ENCODE measurements around the gene XRCC1.
"Not testable (repeated sequence)": the region's sequence is repeated elsewhere in the genome, so short reads cannot be mapped to it uniquely, and the experiment has no call there.

XRCC1 gene

DNA sequence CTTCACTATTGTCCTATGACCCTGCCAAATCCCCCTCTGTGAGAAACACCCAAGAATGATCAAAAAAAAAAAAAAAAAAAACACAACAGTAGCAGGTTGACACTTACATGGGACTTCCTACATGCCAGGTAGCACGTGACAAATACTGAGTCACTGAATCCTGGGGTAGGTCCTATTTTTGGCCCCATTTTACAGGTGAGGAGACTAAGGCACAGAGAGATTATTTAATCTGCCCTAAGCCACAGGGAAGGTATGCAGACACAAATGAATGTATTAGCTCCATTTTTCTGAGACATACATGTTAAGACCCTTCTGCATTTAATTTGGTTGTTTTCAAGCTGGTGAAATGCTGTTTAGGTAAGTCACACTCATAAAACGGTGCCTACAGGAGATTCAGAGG lies 26.6 kb downstream of the XRCC1 start:
- Histone ChIP-seq H2AFZ (ENCODE audit: low read depth, low read length) (no peak overlapping the region), H4K20me1 (ENCODE audit: insufficient read depth, low read length) (no peaks in the 10 kb centered on the region; the same call in 1 of the 2 replicates), H3K27me3 (ENCODE audit: insufficient read depth, low read length, poor library complexity) (no peaks in the 10 kb centered on the region), H3K4me2 (ENCODE audit: insufficient read depth, low read length) (no peak overlapping the region), H3K4me3 (ENCODE audit: low read depth in 1 of 2, low read length in 2 of 2) (no peak overlapping the region), H3K79me2 (ENCODE audit: insufficient read depth, low read length) (no peaks in the 10 kb centered on the region), H3K36me3 (ENCODE audit: insufficient read depth, low read length) (peaks cover 64% of the 10 kb centered on the region), H3K27ac (ENCODE audit: low read length) (no peak overlapping the region), H3K9ac (ENCODE audit: low read depth, low read length) (no peak overlapping the region), H3K4me1 (ENCODE audit: insufficient read depth, low read length) (no peaks in the 10 kb centered on the region), H3K9me3 (ENCODE audit: insufficient read depth, low read length, severe bottlenecking) (no peaks in the 10 kb centered on the region)
- DNase-seq (no peak), ATAC-seq (ENCODE audit: insufficient read depth, low read depth) (no peak)
- TF ChIP-seq, protein P1, sequence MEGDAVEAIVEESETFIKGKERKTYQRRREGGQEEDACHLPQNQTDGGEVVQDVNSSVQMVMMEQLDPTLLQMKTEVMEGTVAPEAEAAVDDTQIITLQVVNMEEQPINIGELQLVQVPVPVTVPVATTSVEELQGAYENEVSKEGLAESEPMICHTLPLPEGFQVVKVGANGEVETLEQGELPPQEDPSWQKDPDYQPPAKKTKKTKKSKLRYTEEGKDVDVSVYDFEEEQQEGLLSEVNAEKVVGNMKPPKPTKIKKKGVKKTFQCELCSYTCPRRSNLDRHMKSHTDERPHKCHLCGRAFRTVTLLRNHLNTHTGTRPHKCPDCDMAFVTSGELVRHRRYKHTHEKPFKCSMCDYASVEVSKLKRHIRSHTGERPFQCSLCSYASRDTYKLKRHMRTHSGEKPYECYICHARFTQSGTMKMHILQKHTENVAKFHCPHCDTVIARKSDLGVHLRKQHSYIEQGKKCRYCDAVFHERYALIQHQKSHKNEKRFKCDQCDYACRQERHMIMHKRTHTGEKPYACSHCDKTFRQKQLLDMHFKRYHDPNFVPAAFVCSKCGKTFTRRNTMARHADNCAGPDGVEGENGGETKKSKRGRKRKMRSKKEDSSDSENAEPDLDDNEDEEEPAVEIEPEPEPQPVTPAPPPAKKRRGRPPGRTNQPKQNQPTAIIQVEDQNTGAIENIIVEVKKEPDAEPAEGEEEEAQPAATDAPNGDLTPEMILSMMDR (IDR thresholded peaks at IDR 0.05; ENCODE audit: borderline replicate concordance, extremely low read depth, low read length, poor library complexity, severe bottlenecking): no peak
- no peak for TF ChIP-seq EZH2 (IDR thresholded peaks at IDR 0.05; ENCODE audit: borderline replicate concordance, low read depth, low read length, severe bottlenecking)

DNA sequence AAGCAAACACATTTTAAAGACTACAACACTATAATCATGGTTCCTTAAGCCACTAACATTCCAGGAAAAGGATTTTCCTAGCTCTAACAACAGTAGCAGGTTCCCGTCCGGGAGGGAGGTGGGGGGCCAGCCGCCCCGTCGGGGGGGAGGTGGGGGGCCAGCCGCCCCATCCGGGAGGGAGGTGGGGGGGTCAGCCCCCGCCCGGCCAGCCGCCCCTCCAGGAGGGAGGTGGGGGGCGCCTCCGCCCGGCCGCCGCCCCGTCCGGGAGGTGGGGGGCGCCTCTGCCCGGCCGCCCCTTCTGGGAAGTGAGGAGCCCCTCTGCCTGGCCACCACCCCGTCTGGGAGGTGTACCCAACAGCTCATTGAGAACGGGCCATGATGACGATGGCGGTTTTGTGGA lies 27.4 kb downstream of the XRCC1 start:
- not testable (repeated sequence) for H4K20me1 ChIP-seq (ENCODE audit: insufficient read depth, low read length); H3K4me3 ChIP-seq (ENCODE audit: low read depth in 1 of 2, low read length in 2 of 2); H3K9me3 ChIP-seq (ENCODE audit: insufficient read depth, low read length, severe bottlenecking); ATAC-seq (ENCODE audit: insufficient read depth, low read depth); DNase-seq; H3K27ac ChIP-seq (ENCODE audit: low read length); H3K4me1 ChIP-seq (ENCODE audit: insufficient read depth, low read length); H3K4me2 ChIP-seq (ENCODE audit: insufficient read depth, low read length); H2AFZ ChIP-seq (ENCODE audit: low read depth, low read length); H3K9ac ChIP-seq (ENCODE audit: low read depth, low read length); H3K27me3 ChIP-seq (ENCODE audit: insufficient read depth, low read length, poor library complexity); H3K79me2 ChIP-seq (ENCODE audit: insufficient read depth, low read length)
- H3K36me3 ChIP-seq (ENCODE audit: insufficient read depth, low read length): peaks cover 64% of the 10 kb centered on the region

DNA sequence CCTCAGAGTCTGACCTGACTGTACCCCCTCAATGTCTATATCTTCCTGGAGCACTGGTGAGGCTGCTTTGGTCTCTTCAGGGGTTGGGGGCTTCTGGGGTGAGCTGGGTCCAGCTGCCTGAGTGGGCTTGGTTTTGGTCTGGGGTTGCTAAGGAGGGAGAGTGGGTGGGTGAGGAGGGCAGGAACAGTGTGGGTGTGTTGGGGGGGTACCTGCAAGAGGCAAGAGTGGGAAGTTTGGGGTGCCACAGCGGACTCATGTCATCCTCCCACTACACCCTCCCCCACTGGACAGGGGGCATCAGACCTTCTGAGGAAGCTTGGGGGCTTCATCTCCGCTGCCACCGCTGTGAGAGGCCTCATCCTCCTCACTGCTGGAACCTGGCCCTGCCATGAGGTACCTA lies 28.7 kb downstream of the XRCC1 start:
- no peaks in the 10 kb centered on the region for H3K27me3 ChIP-seq (ENCODE audit: insufficient read depth, low read length, poor library complexity)
- no peaks in the 10 kb centered on the region for H4K20me1 ChIP-seq (ENCODE audit: insufficient read depth, low read length)
- no peaks in the 10 kb centered on the region for H3K9me3 ChIP-seq (ENCODE audit: insufficient read depth, low read length, severe bottlenecking)
- no peak overlapping the region for H3K9ac ChIP-seq (ENCODE audit: low read depth, low read length)
- H3K27ac ChIP-seq (ENCODE audit: low read length): no peak overlapping the region
- DNase-seq (no peak), ATAC-seq (ENCODE audit: insufficient read depth, low read depth) (no peak)
- H3K4me2 ChIP-seq (ENCODE audit: insufficient read depth, low read length): no peak overlapping the region
- H3K36me3 ChIP-seq (ENCODE audit: insufficient read depth, low read length): peaks cover 65% of the 10 kb centered on the region
- no peak overlapping the region for H2AFZ ChIP-seq (ENCODE audit: low read depth, low read length)
- TF ChIP-seq, protein P1 (IDR thresholded peaks at IDR 0.05; ENCODE audit: borderline replicate concordance, extremely low read depth, low read length, poor library complexity, severe bottlenecking): no peak
- no peak for TF ChIP-seq EZH2 (IDR thresholded peaks at IDR 0.05; ENCODE audit: borderline replicate concordance, low read depth, low read length, severe bottlenecking)
- no peaks in the 10 kb centered on the region for H3K79me2 ChIP-seq (ENCODE audit: insufficient read depth, low read length)
- H3K4me1 ChIP-seq (ENCODE audit: insufficient read depth, low read length): no peaks in the 10 kb centered on the region
- no peak overlapping the region for H3K4me3 ChIP-seq (ENCODE audit: low read depth in 1 of 2, low read length in 2 of 2)

DNA sequence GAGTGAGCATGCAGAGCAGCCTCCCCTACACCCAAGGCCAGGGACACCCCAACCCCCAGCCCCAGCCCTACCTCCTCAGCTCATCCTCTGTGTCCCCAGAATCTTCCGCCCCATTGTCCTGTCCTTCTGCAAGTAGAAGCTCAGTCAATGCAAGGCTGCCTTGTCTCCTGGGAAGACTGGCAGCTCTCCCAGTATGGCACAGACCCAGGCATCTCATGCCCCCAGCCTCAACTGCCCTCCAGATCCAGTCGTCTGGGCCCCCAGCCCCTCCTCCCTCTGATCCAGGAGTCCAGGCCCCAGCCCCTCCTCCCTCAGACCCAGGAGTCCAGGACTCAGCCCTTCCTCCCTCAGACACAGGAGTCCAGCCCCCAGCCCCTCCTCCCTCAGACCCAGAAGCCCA lies 29.3 kb downstream of the XRCC1 start:
- H2AFZ ChIP-seq (ENCODE audit: low read depth, low read length): no peak overlapping the region
- H3K4me2 ChIP-seq (ENCODE audit: insufficient read depth, low read length): no peak overlapping the region
- H3K4me1 ChIP-seq (ENCODE audit: insufficient read depth, low read length): no peaks in the 10 kb centered on the region
- no peaks in the 10 kb centered on the region for H3K27me3 ChIP-seq (ENCODE audit: insufficient read depth, low read length, poor library complexity)
- H3K79me2 ChIP-seq (ENCODE audit: insufficient read depth, low read length): no peaks in the 10 kb centered on the region
- no peak overlapping the region for H3K4me3 ChIP-seq (ENCODE audit: low read depth in 1 of 2, low read length in 2 of 2)
- DNase-seq: no peak
- TF ChIP-seq EZH2 (IDR thresholded peaks at IDR 0.05; ENCODE audit: borderline replicate concordance, low read depth, low read length, severe bottlenecking): no peak
- TF ChIP-seq, protein P1 (IDR thresholded peaks at IDR 0.05; ENCODE audit: borderline replicate concordance, extremely low read depth, low read length, poor library complexity, severe bottlenecking): no peak
- H3K27ac ChIP-seq (ENCODE audit: low read length): no peak overlapping the region
- H4K20me1 ChIP-seq (ENCODE audit: insufficient read depth, low read length): no peaks in the 10 kb centered on the region
- H3K9ac ChIP-seq (ENCODE audit: low read depth, low read length): no peak overlapping the region
- H3K36me3 ChIP-seq (ENCODE audit: insufficient read depth, low read length): peaks cover 63% of the 10 kb centered on the region
- no peaks in the 10 kb centered on the region for H3K9me3 ChIP-seq (ENCODE audit: insufficient read depth, low read length, severe bottlenecking)
- ATAC-seq (ENCODE audit: insufficient read depth, low read depth): no peak
